Astrocyte of the cerebellum (primary cell): Measurements from ENCODE around the gene ELL2.

Experiments used
- DNase-seq: peaks from one replicate; pipeline ENCODE4 v3.0.0-alpha.2; 2011; ENCODE audit warnings: low read depth
- H3K4me3 ChIP-seq: 2 replicates; pipeline ENCODE4 v1.5.1; 2011; ENCODE audit warnings: mild to moderate bottlenecking, low read depth, low read length, moderate library complexity
- in situ Hi-C: cut with HindIII; loops from 2 replicates; pipeline ENCODE4 v1.10.0; 2017; ENCODE audit warnings: low sequenced_read_pairs
- TF ChIP-seq, protein P1 (sequence below): IDR thresholded peaks from 2 replicates; pipeline ENCODE4 v1.5.1; 2012; ENCODE audit warnings: low read length, low read depth, moderate library complexity, mild to moderate bottlenecking; ENCODE audit errors: missing control alignments

The ELL2 gene

DNA sequence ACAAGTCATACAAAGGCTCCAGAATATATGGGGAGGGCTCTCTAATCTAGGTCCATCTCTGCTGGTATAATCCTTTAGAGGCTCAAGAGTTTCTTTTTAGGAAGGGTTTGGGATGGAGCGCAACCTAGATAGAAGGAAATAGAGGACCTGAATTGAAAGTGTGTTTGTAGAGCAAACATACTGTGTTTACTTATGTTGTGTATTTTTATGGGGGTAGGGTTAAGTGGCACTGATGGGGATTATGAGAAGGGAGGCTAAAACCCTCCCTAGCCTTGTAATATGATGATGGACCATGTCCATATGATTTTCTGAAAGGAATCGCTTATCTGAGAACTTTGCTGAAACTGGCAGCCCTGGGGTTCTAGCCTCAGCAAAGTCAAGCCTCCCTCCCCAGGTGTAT, 4.4 kb upstream of the ELL2 start:
- in situ Hi-C loops = no loop called here

DNA sequence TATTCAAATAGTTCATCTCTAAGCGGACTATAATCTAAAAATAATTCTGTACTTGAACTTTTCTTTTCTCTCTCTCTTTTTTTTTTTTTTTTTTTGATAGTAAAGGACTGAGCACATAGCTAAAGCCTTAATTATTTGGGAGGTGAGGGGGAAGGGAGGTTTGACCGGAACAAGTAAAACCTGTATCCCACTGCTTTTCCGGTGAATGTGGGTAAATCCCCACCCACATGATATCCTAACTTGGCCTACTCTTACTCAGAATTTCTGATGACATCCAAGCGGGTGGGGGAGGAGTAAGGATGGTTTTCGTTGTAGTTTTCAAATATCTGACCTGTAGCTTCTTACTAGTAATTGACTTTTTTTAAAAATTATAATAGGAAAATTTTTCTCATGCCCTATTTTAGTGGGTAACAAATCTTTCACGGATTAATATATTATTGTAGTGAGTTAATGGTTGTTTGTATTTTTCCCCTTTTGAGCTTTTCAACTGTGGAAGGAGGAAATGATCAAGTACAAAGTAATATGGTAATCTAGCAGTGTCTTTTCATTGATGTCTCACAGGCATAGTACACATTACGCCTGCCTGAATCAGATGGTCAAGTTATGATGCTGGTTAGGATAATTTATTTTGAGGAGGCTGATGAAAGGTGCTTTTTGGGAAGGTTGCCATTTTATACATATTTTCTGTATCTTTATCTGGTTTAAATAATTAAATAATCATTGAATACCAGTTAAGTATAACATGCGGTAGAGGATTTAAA, 2.2 kb upstream of the ELL2 start:
- no peak for DNase-seq
- TF ChIP-seq, protein P1, sequence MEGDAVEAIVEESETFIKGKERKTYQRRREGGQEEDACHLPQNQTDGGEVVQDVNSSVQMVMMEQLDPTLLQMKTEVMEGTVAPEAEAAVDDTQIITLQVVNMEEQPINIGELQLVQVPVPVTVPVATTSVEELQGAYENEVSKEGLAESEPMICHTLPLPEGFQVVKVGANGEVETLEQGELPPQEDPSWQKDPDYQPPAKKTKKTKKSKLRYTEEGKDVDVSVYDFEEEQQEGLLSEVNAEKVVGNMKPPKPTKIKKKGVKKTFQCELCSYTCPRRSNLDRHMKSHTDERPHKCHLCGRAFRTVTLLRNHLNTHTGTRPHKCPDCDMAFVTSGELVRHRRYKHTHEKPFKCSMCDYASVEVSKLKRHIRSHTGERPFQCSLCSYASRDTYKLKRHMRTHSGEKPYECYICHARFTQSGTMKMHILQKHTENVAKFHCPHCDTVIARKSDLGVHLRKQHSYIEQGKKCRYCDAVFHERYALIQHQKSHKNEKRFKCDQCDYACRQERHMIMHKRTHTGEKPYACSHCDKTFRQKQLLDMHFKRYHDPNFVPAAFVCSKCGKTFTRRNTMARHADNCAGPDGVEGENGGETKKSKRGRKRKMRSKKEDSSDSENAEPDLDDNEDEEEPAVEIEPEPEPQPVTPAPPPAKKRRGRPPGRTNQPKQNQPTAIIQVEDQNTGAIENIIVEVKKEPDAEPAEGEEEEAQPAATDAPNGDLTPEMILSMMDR = no peak

More for the DNA sequence above, 4.4 kb upstream of the ELL2 start:
- no peak overlapping the region for H3K4me3 ChIP-seq
- no peak for DNase-seq
- TF ChIP-seq, protein P1 = no peak

DNA sequence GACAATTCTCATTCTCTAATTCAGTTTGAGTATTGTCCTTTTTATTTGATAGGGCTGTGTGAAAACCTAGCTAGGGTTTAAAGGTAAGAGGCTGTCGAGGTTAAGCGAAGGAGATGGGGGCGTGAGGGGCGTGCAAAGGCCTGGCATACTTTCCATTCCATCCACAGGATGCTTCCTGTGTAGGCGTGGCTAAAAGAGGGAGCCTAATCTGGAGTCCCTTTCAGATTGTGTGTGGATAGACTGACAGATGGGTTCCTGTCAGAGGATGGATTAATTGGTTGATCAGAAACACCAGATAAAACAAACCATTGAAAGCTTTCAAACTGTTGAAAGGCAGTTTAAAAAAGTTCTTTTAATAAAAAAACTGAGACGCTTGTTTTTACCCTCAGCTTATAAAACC, 1.1 kb upstream of the ELL2 start:
- in situ Hi-C loops = no loop called here
- TF ChIP-seq, protein P1 = no peak
- no peak for DNase-seq
- H3K4me3 ChIP-seq = no peak overlapping the region

More for the DNA sequence above, 2.2 kb upstream of the ELL2 start:
- in situ Hi-C loops = no loop called here
- no peak overlapping the region for H3K4me3 ChIP-seq

DNA sequence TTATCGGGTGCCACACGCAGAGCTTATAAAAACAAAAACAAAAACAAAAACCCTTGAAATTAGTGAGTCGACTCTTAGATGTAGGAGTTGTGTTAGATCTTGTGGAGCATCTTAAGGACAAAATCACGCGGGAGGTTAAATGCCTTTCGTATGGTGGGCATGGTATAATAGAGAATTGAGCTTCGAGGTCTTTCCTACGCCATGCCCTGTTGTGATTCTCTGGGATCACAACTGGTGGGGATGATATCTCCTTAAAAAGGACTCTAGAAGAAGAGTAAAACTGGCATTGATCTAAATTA, 773 bp upstream of the ELL2 start:
- TF ChIP-seq, protein P1 = no peak
- DNase-seq = no peak
- in situ Hi-C loops = no loop called here
- H3K4me3 ChIP-seq = peak overlapping the region; percentile 96

DNA sequence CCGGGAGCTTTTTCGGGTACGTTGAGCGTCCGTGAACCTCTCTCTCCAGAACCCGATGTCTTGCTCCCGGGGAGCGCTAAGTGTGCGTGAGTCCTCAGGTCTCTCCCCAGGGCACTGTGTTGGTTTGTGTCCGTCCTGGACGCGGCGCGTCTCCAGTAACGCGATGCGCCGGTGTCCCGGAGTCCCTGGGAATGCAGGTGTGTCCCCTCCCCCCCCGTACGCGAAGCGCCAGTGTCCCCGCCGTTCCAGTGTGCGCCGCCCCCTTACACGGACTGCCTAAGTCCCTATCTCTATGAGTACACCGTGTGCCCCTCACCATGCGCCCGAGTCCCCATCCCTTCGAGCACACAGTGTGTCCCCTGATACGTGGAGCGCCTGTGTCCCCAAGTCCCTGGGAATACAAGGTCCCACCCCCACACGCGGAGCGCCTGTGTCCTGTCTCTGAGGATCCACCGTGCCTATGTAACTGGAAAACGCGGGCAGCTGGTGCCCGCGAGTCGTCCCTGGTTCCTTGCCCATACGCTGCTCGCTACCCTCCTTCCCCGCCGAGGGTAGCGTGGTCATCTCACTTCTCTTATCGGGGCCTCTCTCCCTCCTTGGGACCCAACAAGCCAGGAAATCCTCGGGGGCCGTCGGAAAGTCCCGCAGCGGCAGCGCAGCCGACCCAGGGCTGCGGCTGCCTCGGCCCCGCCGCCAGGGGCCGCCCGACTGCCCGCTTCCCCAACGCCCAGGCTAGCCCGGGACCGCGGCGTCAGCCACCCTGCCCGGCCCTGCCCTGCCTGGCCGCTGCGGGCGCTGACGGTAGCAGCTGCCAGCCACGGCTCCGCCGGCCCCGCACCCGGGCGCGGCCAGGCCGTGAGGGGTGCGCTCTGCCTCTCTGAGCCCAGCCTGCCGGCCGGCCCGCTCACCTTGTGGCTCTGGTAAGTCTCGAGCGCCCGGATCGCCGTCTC, 709 bp downstream of the ELL2 start:
- DNase-seq = peak; percentile 47
- H3K4me3 ChIP-seq = peak overlapping the region; percentile 96
- in situ Hi-C loops = no loop called here
- TF ChIP-seq, protein P1 = peak; percentile 61

DNA sequence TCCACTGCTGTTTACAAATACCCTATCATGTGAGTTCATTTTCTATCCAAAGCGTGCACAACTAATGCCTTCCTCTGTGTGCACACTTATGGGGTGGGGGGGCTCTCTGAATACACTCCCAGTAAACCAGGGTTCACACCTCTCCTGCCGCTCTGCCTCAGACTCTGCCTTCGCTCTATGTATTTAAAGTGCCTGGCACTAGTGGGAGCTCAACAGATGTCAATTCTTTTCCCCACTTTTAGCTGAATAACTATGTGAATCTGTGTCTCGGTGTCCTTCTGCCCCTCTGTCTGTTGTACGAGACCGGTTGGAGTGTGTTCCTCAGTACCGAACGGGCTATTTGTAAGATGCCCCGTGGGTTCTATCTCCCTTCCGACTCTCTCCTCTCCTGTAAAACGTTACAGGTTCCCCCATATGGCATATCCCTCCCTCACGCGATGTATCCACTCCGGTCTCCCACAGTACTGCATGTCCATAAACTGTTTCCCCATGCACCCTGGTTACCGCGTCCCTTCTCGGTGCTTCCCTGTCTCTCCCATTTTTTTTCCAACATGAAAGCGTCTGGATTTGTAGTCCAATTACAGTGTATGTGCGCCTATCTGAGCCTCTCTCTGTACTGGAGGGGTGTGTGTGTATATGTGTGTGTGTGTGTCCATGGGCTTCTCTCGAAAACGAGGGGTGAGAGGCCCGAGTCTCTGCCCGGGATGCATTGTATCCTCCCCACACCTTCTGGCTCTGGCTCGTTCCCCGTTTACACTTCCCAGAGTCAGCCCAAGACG, 1.6 kb downstream of the ELL2 start:
- no peak for DNase-seq
- TF ChIP-seq, protein P1 = peak; percentile 6
- in situ Hi-C loops = loop anchor here (5.0 to 10.0 kb wide), 2 partner anchors 375 to 642 kb away; no protein-coding TSS in a partner anchor
- peak overlapping the region; percentile 96 for H3K4me3 ChIP-seq
